NCI-H748 (cell line): ENCODE data around the gene ZNF800.
"Not testable (repeated sequence)": the region's sequence is repeated elsewhere in the genome, so short reads cannot be mapped to it uniquely, and the experiment has no call there.

ENCODE experiments used
- DNase-seq: peaks from one replicate; lab custom pipeline; 2025; ENCODE audit not compliant: unreplicated experiment; lab: John Stamatoyannopoulos, UW

ZNF800 gene

DNA sequence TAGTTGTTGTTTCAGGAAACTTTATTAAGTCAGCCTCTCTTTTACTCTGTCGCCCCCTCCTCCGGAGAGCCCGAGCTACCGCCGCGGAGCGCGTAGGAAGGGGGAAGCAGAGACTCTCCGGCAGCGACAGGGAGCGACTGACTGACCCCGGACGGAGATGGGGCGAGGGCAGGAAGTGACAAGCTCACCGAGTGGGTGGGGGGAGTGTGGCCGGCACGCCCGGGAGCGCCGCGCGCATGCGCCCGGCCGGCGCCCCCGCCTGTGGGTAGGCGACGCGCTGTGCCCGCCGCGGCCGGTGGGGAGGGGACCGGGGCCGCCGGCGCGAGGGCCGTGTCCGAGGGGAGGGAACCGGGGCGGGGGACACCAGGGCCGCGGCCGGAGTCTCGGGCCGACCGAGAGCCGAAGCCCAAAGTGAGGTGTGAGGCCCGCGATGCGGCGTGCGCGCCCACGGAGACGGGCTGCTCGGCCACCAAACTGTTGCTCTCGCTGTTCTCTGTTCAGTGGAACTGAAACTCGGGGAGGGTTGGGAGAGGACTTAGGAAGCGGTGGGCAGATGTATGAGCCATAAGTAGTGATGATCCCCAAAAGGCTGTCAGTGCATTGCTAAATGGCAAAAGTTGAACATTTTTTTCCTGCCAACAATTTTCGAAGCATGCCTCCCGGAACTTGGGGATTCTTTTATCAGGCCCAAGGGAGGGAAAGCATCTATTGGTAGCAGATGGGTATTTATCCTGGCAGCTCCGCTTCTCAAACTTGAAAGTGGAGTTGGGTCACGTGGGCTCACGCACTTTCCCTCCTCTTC is at the start of gene ZNF800:
Gene ZNF800, minus strand, starts transcription at position 143 of the 802 bp plus-strand sequence. CDS start 1,151 bp downstream, outside the sequence.
- peak; percentile 88 for DNase-seq

DNA sequence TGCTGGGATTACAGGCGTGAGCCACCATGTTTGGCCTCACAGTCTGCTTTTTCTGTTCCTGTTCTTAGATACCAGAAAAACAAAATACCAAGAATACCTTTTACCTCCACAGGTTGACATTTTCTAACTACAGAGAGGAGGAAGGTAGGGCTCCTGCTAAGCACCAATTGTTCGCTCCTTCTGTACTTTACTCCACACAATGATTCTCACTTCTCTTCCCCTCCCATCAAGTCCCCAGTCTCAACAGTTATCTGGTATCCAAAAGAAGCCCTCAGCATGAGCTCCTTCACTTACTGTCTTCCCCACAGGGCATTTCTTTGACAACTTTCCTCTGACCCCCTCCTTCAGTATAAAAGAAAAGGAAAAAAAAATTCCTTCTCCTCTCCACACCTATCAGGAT is 47.7 kb upstream of the ZNF800 start:
- DNase-seq = no peak

- DNase-seq = no peak
These were observed 46.3 kb upstream of the ZNF800 start for GRCh38 chr7:127438836-127439235.

- no peak for DNase-seq
These were observed 45.3 kb upstream of the ZNF800 start for GRCh38 chr7:127437837-127438236.

DNA sequence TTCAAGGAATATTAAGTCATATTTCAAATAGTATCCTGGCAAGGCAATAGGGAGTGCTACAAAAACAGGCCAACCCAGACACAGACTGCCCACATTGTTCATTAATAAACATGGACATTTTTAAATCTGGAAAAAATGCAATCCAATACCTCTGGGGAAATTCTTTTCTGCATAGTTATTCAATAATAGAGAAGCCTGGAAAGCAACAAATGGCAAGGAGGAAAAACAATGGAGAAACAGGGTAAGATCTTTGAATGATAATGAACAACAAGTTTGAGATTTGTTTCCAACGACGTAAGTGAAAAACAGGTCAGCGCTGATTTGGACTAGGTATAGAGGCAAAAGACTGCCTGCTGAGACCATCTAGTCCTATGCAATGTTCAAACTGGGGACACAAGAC is 44.7 kb upstream of the ZNF800 start:
- no peak for DNase-seq

DNA sequence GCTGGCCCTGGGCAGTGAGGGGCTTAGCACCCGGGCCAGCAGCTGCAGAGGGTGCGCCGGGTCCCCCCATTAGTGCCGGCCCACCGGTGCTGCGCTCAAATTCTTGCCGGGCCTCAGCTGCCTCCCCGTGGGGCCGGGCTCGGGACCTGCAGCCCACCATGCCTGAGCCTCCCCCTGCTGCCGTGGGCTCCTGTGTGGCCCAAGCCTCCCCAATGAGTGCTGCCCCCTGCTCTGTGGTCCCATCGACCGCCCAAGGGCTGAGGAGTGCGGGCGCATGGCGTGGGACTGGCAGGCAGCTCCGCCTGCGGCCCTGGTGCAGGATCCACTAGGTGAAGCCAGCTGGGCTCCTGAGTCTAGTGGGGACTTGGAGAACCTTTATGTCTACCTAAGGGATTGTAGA is 36.8 kb upstream of the ZNF800 start:
- DNase-seq = not testable (repeated sequence)

DNA sequence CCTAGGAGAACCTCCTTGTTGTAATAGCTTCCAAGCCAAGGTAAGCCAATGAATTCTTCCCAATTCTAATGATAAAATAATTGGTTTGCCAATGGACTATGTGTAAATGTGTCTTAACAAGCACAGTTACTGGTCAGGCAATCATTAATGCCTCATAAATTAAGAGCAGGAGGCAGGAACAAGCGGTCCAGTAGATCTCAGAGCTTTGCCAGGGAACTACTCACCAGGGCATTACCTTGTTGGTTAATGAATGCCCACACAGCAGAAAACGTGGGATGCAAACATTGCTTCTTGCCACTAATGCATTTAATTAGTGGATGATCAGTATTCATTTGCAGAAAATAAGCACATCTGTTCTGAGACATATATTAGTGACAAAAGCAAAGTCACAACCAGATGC is 26.7 kb upstream of the ZNF800 start:
- DNase-seq = no peak

- no peak for DNase-seq
These were observed 26.0 kb upstream of the ZNF800 start for GRCh38 chr7:127418459-127418858.

- no peak for DNase-seq
These were observed 24.8 kb upstream of the ZNF800 start for GRCh38 chr7:127417346-127417745.

DNA sequence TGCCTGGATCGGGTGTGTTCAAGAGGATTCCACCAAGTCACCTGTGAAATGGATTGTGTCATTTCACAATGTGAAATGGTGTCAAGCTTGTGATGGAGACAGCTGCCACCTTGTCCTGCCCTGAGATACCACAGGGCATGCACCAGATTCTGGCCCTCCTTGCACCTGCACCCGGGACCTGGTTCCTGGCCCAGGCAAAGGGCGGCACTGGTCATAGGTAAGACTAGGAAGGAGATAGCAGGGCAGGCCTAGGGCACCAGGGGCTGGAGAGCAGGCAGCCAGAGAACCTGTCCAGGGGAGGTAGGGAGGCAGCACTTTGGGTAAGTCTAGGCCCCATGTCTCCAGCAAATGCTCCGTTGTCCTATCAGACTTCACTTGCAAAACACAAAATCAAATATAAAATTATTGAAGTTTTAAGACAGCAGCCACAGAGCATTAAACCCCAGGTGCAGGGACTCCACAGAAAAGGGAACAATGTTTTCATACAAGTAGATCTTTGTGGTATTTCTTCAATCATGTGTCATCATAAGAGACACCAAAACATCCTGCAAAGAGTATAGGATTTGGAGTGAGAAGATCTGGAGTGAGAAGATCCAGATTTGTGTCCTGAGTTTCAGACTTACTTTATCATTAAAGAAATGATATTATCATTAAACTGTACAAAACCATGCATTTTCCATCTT is 22.7 kb upstream of the ZNF800 start:
- no peak for DNase-seq

DNA sequence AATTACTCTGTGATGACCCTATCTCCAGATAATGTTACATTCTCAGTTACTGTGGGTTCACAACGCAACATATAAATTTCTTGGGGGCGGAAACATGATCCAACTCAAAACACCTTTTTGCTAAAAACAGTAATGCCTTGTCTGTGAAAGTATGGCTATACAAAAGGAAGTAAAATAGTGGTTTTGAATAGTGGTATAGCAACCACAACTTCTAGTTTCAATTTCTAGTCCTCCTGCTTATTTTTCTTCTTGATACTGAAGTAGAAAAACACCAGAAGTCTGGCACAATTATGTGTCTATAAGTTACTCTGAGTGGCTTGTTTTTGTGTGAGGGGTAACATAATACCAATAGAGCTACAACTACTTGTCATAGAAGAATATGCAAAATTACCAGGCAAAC is 21.5 kb upstream of the ZNF800 start:
- no peak for DNase-seq

DNA sequence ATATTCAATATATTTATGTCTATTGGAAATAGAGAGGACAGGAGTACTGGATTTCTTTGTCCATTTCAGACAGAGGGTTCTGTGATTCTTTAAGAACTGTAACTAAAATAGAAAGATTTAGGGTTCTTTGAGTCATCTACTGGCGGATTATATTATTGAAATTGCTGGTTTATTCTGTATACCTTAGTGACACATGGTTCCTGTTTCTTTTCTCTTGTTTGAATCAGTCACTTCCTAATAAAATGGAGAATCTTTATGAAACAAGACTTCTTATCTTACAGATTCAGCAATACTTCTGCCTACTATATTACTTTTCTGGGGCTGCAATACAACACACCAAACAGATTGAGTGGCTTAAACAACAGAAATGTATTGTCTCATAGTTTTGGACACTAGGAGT is 20.8 kb upstream of the ZNF800 start:
- no peak for DNase-seq

DNA sequence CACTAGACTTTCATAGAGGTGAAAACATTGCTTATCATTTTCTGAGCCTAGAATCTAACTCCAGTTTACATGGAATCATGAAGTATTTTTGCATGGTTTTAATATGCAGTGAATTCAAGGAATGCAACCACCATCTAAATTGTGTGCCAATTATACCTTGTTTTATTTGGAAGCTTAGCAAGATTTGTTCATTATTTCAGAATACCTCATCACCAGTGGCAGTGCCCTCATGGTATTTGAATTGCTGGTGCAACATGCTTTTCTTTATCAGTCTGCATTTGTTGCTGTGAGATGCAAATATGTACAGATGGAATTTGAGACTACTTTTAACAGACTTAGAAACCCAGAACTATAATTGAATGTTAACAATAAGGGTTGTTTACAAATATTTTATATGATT is 18.7 kb upstream of the ZNF800 start:
- DNase-seq = no peak

DNA sequence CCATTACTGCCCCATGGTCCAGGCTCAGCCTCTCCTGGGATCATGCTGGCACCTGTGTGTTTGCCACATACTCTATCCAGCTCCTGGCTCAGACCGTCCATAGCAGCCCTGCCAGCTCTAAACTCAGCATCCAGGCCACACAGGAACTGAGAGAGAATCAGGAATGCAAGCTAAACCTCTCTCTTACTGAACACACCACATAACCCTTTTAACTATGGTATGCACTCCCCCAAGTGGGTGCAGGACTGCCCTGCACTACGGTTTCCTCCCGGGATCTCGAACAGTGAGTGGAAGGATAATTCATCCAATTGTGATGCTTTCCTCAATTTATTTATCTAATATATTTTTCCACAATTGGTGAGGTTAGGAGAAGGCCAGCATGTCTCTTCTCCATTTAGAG is 17.1 kb upstream of the ZNF800 start:
- no peak for DNase-seq

DNA sequence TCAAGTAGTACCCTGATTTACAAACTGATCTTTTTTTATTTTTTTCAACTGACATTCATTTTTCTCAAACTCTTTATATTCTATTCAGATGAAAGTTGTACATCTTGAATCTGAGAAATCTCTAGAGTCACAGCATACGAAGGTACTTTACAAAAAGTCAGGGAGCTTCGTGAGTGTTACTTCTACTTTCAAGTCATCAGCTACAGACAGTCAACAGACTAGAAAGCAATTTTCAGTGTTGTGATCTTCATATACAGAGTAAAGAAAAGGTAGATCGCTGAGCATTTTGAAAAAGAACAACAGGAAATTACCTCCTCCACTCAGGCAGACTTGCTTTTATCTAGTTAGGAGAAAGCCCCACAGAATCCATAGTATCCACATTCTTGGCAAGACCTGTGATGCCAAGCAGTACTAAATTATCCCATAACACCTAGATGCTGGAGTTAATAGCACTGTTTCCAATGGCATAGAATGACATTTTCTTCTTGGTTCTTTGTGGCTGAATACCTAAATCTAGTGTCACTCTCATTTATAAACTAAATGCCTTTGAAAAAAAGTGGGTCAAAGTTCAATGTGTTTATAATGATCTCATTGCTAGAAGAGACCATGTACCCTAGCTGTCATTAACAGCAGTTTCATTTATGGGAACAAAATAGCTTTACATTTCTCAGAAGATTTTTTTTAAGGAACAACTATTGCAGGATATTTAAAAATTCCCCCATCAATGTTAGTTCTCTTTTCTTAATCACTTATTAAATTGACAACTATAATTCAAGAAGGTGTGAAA is 12.0 kb upstream of the ZNF800 start:
- DNase-seq = no peak

GRCh38 chr7:127396184-127396583 is 3.7 kb upstream of the ZNF800 start:
- no peak for DNase-seq

GRCh38 chr7:127395104-127395503 is 2.6 kb upstream of the ZNF800 start:
- DNase-seq = not testable (repeated sequence)

GRCh38 chr7:127393368-127394058 is 1.0 kb upstream of the ZNF800 start:
- peak; percentile 52 for DNase-seq

- DNase-seq = peak; percentile 71
These were observed 334 bp downstream of the ZNF800 start for GRCh38 chr7:127392182-127392565.

DNA sequence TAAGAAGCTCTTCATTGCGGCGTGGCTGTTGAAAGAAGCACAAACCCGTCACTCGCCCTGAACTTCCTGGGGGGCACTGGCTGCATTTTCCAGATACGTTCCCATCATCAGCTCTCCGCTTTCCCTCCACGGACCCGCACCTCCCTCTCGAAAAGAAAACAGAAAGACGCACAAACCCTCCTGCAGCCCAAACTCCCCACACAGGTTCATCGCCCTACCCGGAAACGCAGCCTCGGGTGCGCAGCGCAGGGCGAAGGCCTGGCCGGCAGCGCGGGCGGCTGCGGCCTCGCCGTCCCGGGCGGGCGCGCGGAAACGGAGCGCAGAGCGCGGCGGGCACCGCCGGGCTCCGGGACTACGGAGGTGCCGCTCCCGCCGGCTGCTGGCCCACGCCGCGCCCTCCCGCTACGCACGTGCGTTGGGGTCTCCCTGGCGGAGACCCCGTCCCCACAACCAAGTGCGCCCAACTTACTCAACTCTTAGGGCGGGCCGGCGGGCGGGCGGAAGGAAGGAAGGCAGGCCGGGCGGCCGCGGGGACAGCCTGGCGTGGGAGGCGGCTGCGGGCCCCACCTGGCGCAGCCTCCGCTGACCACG is 822 bp downstream of the ZNF800 start:
- peak; percentile 49 for DNase-seq
